AG10803 (cell line): ENCODE results near the gene KIAA1958.

Source experiments
- DNase-seq: peaks from one replicate; pipeline ENCODE4 v3.0.0; 2010; ENCODE audit warnings: low read depth
- H3K4me3 ChIP-seq: 2 replicates; pipeline ENCODE4 v1.5.1; 2011; ENCODE audit warnings: mild to moderate bottlenecking, low read length, control low read depth
- TF ChIP-seq, protein P1 (sequence below): conservative IDR thresholded peaks from 2 replicates; pipeline ENCODE4 v1.5.1; 2011; ENCODE audit warnings: mild to moderate bottlenecking, low read length, control low read depth, inconsistent platforms

The KIAA1958 gene

DNA sequence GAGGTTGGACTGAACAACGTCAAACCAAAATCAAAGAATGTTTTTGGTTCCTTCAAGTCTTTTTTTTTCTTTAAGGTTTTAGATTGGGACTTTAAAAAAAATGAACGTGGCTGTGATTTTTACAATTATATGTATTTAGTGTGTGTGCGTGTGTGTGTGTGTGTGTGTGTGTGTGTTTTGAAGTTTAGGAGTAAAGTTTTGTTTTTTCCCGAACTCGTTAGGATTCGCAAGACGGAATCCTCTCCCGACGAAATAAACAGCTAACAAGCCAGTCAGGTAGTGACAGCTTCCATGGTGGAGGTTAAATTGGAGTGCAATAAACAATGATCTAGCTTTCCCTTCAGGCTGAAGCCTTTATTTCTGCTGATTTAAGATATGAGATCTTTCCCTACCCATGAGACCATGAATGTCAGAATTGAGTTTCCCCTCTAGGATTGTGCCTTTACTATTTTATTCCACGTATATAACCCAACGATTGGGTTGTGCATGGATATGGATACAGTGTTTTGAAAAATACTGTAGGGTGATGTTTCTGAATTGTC lies 1.2 kb downstream of the KIAA1958 start:
- TF ChIP-seq, protein P1, sequence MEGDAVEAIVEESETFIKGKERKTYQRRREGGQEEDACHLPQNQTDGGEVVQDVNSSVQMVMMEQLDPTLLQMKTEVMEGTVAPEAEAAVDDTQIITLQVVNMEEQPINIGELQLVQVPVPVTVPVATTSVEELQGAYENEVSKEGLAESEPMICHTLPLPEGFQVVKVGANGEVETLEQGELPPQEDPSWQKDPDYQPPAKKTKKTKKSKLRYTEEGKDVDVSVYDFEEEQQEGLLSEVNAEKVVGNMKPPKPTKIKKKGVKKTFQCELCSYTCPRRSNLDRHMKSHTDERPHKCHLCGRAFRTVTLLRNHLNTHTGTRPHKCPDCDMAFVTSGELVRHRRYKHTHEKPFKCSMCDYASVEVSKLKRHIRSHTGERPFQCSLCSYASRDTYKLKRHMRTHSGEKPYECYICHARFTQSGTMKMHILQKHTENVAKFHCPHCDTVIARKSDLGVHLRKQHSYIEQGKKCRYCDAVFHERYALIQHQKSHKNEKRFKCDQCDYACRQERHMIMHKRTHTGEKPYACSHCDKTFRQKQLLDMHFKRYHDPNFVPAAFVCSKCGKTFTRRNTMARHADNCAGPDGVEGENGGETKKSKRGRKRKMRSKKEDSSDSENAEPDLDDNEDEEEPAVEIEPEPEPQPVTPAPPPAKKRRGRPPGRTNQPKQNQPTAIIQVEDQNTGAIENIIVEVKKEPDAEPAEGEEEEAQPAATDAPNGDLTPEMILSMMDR = 0 out of 2 replicates have a peak, but pooled peaks have one; percentile 3
- peak overlapping the region; percentile 77 for H3K4me3 ChIP-seq
- peak; percentile 15 for DNase-seq

DNA sequence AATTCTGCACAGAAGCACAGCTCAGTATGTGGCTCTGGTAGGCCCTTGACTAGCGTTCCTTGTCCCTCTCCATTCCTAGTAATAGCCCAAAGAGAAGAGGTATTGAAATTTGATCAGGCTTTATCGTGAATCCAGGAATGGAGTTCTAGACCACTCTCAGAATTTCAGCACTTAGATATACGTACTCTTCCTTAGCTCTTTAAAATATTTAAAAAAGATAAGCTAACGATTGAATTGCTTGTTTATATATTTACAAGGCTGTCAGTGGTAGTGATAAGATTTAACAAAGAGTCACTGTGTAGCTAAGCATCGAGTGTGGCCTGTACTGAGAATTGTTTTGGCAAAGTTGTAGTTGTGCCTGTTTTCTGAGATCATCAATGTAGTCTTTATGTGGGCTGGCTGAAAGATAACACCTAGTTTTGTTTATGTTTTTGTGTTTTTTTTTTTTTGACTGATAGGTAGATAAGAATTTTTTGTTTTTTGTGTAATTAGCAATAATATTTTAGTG lies 2.5 kb downstream of the KIAA1958 start:
- no peak for DNase-seq
- TF ChIP-seq, protein P1 = no peak
- H3K4me3 ChIP-seq = no peak overlapping the region

DNA sequence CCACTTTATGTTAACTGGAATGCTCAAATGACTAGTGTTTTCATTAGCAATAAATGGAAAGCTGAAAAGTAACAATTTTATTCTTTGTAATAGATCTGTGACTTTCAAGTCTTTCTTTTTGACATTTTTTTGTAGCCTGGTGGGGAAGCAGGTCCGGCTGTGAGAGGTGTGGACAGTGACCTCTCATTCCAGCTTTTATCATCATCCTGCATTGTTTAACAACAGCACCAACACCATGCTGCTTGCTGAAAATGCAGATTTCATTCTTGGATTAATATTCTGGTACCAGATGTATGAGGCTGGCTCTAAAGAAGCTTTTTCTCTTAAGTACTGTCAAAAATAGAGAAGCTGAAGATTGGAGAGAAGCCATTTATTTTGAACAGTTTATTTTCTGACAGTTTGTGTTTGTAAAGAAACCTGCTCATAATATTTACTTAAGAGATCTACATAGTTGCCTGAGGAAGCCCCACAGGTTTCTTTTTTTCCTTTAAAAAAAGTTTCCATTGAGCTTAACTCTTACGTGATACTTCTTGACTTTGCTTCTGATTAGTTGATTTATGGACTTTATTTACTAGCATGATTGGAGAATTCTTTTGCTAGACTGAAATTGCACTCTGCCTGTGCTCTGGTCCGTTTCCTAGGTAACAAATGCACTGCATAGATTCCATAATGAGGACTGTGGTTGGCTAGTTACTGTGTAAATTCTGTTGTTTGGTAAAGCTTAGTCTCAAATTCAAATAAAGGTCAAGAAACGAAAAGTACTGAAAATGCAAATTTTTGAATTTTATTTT lies 3.4 kb downstream of the KIAA1958 start:
- no peak overlapping the region for H3K4me3 ChIP-seq
- TF ChIP-seq, protein P1 = no peak
- no peak for DNase-seq

DNA sequence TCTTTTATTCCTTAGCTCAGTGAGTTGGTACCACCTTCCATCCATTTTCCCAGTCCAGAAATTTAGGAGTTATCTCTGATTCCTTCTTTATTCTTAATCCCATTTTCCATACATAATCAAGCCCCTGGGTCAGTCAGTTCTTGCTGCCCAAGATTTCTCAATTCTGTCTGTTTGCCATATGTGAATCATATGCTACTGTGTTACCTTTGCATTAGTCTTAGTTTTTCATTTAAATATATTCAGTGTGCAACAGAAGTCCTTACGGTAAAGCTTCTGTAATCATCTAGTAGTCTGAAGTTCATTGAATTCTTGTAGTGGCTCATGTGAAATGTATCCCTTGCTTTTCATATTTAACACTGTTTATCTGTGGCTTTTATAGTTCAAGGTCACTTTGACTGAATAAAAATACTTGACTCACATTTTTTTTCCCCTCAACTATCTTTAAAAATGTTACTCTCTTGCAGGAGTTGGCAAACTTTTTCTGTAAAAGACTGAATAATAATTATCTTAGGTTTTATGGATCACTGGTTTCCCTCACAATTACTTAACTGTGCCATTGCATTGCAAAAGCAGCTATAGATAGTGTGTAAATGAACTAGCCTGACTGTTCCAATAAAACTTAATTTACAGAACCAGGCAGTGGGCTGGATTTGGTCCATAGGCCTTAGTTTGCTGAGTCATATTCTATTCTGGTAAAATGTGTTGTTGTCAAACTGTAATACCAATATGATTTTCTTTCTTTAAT lies 6.9 kb downstream of the KIAA1958 start:
- TF ChIP-seq, protein P1 = no peak
- no peak overlapping the region for H3K4me3 ChIP-seq
- DNase-seq = peak; percentile 76

DNA sequence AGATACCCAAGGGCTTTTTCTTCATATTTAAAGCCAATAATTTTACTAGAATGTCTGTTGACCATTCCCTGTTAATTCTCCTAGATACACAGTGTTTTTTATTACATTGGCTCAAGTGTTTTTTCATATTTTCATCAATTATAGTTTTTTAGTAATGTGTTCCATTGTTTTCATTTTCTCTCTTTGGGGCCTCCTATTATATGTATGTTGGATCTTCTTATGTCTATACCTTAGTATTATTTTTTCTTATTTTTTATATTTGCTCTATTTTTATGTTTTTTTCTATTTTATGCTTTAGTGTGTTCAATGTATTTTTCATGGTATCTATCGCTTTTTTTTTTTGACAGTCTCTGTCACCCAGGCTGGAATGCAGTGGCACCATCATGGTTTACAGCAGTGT lies 7.5 kb downstream of the KIAA1958 start:
- DNase-seq = no peak
- no peak overlapping the region for H3K4me3 ChIP-seq
- TF ChIP-seq, protein P1 = no peak

DNA sequence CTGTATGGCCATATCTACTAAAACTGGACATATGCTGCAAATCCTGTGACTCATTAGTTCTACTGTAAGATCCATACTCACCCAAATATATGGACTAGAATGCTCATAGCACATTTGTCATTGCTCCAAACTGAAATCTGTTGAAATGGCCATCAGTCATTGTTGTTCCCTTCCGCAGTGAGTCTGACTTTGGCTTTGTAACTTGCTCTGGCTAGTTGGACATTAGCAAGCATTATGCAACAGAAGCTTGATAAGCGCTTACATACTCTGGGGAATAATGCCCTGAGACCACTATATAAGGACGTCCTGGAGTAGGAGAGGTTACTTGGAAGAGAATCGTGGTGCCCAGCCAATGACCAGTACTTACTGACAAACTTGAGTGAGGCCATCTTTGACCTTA lies 9.0 kb downstream of the KIAA1958 start:
- TF ChIP-seq, protein P1 = no peak
- no peak for DNase-seq
- H3K4me3 ChIP-seq = no peak overlapping the region
